Mesenchymal stem cell (in vitro differentiated cells and primary cell): Measurements from ENCODE around the gene ACOX1.

Experiments
- DNase-seq: peaks from one replicate; pipeline ENCODE4 v3.0.0-alpha.2; 2013
- H2AFZ ChIP-seq: one replicate; pipeline ENCODE4 v1.6.1; 2013; ENCODE audit warnings: low read depth, mild to moderate bottlenecking, control low read depth, inconsistent platforms, low read length, moderate library complexity
- H2AK5ac ChIP-seq: 2 replicates; pipeline ENCODE4 v1.6.1; 2013; ENCODE audit warnings: low read length, moderate library complexity, mild to moderate bottlenecking, inconsistent platforms; ENCODE audit not compliant: severe bottlenecking
- H2BK120ac ChIP-seq: one replicate; pipeline ENCODE4 v1.6.1; 2013; ENCODE audit warnings: low read depth, mild to moderate bottlenecking, inconsistent platforms, low read length, moderate library complexity
- H2BK12ac ChIP-seq, 2 experiments: one replicate each; pipeline ENCODE4 v1.6.1; 2013; ENCODE audit warnings: inconsistent platforms in 2 of 2, low read length in 2 of 2, mild to moderate bottlenecking in 2 of 2, moderate library complexity in 2 of 2, control low read depth in 1 of 2
- H2BK15ac ChIP-seq: one replicate; pipeline ENCODE4 v1.6.1; 2013; ENCODE audit warnings: mild to moderate bottlenecking, low read depth, inconsistent platforms; ENCODE audit not compliant: poor library complexity, severe bottlenecking
- H2BK5ac ChIP-seq: 2 replicates; pipeline ENCODE4 v1.6.1; 2013; ENCODE audit warnings: low read depth, mild to moderate bottlenecking, low read length, control low read depth, inconsistent platforms; ENCODE audit not compliant: poor library complexity, severe bottlenecking
- H3K14ac ChIP-seq, 2 experiments: one replicate each; pipeline ENCODE4 v1.6.1; 2013; ENCODE audit warnings: inconsistent platforms in 2 of 2, low read length in 2 of 2, control low read depth in 1 of 2, mild to moderate bottlenecking in 1 of 2, moderate library complexity in 1 of 2
- H3K18ac ChIP-seq, 2 experiments: one replicate each; pipeline ENCODE4 v1.6.1; 2013; ENCODE audit warnings: inconsistent platforms in 2 of 2, low read length in 2 of 2, control low read depth in 1 of 2, low read depth in 1 of 2, mild to moderate bottlenecking in 1 of 2
- H3K23ac ChIP-seq, 2 experiments: one replicate each; pipeline ENCODE4 v1.6.1; 2013; ENCODE audit warnings: inconsistent platforms in 2 of 2, low read length in 2 of 2, mild to moderate bottlenecking in 2 of 2, moderate library complexity in 2 of 2, control low read depth in 1 of 2
- H3K27ac ChIP-seq: 2 replicates; pipeline ENCODE4 v1.5.1; 2013; ENCODE audit warnings: mild to moderate bottlenecking, moderate library complexity, low read length, control low read depth, inconsistent platforms; ENCODE audit not compliant: poor library complexity, severe bottlenecking
- H3K27me3 ChIP-seq, 2 experiments: 2 replicates each; pipeline versions ENCODE4 v1.6.1 to v1.7.0; 2013; ENCODE audit warnings: low read length in 2 of 2, mild to moderate bottlenecking in 2 of 2, moderate library complexity in 2 of 2, control low read depth in 1 of 2, inconsistent platforms in 1 of 2; ENCODE audit not compliant: control insufficient read depth in 1 of 2, insufficient read depth in 1 of 2
- H3K36me3 ChIP-seq, 2 experiments: 2 replicates each; pipeline versions ENCODE4 v1.6.1 to v1.7.0; 2013; ENCODE audit warnings: low read length in 2 of 2, control low read depth in 1 of 2, inconsistent platforms in 1 of 2, low read depth in 1 of 2, mild to moderate bottlenecking in 1 of 2; ENCODE audit not compliant: insufficient read depth in 2 of 2, control insufficient read depth in 1 of 2
- H3K4ac ChIP-seq, 2 experiments: one replicate each; pipeline ENCODE4 v1.6.1; 2013; ENCODE audit warnings: inconsistent platforms in 2 of 2, low read length in 2 of 2, mild to moderate bottlenecking in 2 of 2, moderate library complexity in 2 of 2, control low read depth in 1 of 2, low read depth in 1 of 2
- H3K4me1 ChIP-seq: 2 replicates; pipeline ENCODE4 v1.6.1; 2013; ENCODE audit warnings: low read depth, low read length, control low read depth; ENCODE audit not compliant: control insufficient read depth, insufficient read depth
- H3K4me2 ChIP-seq: 2 replicates; pipeline ENCODE4 v1.6.1; 2013; ENCODE audit warnings: low read length, mild to moderate bottlenecking, inconsistent platforms; ENCODE audit not compliant: poor library complexity, severe bottlenecking
- H3K4me3 ChIP-seq, 2 experiments: 2 replicates each; pipeline versions ENCODE4 v1.5.1 to v1.7.0; 2013; ENCODE audit warnings: low read length in 2 of 2, mild to moderate bottlenecking in 2 of 2, control low read depth in 1 of 2, low read depth in 1 of 2; ENCODE audit not compliant: insufficient read depth in 1 of 2
- H3K79me1 ChIP-seq: replicated peaks from 2 replicates; pipeline ENCODE4 v1.6.1; 2013; ENCODE audit warnings: mild to moderate bottlenecking, control low read depth, low read length, inconsistent platforms; ENCODE audit not compliant: poor library complexity, severe bottlenecking
- H3K9ac ChIP-seq: 2 replicates; pipeline ENCODE4 v1.7.0; 2013; ENCODE audit warnings: mild to moderate bottlenecking, low read length, moderate library complexity
- H3K9me3 ChIP-seq: 2 replicates; pipeline ENCODE4 v1.7.0; 2013; ENCODE audit warnings: mild to moderate bottlenecking, low read length; ENCODE audit not compliant: control insufficient read depth
- H4K8ac ChIP-seq: one replicate; pipeline ENCODE4 v1.6.1; 2013; ENCODE audit warnings: inconsistent platforms, mild to moderate bottlenecking, low read length, moderate library complexity
- H4K91ac ChIP-seq: one replicate; pipeline ENCODE4 v1.6.1; 2013; ENCODE audit warnings: mild to moderate bottlenecking, low read length, inconsistent platforms
- whole genome bisulfite sequencing: methylation state at CpG from one replicate; pipeline ENCODE4 v1.1.7; 2013; ENCODE audit warnings: mixed read lengths; 5-methylcytosine and 5-hydroxymethylcytosine counted together

The ACOX1 gene

GRCh38 chr17:75922963-75923874 is 55.7 kb downstream of the ACOX1 start:
- Histone ChIP-seq H3K4me1 (peaks cover 4% of the 10 kb centered on the region), H3K4me2 (no peak overlapping the region), H2BK12ac (no peak overlapping the region), H3K14ac (no peak overlapping the region), H3K4ac (no peak overlapping the region), H3K79me1 (no peaks in the 10 kb centered on the region), H2BK5ac (no peak overlapping the region), H3K9me3 (no peaks in the 10 kb centered on the region), H2BK15ac (no peak overlapping the region), H3K18ac (no peak overlapping the region), H3K23ac (no peak overlapping the region), H4K8ac (no peak overlapping the region), H3K4me3 (no peak overlapping the region), H3K27ac (no peak overlapping the region), H2AK5ac (no peak overlapping the region), H4K91ac (no peak overlapping the region), H2BK120ac (no peak overlapping the region), H3K9ac (no peak overlapping the region), H3K36me3 (peaks cover 34 to 55% of the 10 kb centered on the region in 2 experiments), H3K27me3 (no peaks in the 10 kb centered on the region), H2AFZ (peak overlapping the region; percentile 39)
- WGBS: 97% methylated on average over 19 of the region's 19 CpGs
- no peak for DNase-seq

GRCh38 chr17:75922173-75922961 is 56.6 kb downstream of the ACOX1 start:
- no peak overlapping the region for H3K4me2 ChIP-seq
- WGBS: 89% methylated on average over 18 of the region's 18 CpGs
- no peak for DNase-seq
- no peak overlapping the region for H2BK120ac ChIP-seq
- H3K27me3 ChIP-seq: no peaks in the 10 kb centered on the region
- no peak overlapping the region for H3K4me3 ChIP-seq
- no peak overlapping the region for H3K27ac ChIP-seq
- H3K4ac ChIP-seq: no peak overlapping the region
- no peak overlapping the region for H2AK5ac ChIP-seq
- H3K4me1 ChIP-seq: peaks cover 4% of the 10 kb centered on the region
- H3K79me1 ChIP-seq: no peaks in the 10 kb centered on the region
- H2BK5ac ChIP-seq: no peak overlapping the region
- H2AFZ ChIP-seq: no peak overlapping the region
- H3K9me3 ChIP-seq: no peaks in the 10 kb centered on the region
- H3K36me3 ChIP-seq: peaks cover 42 to 52% of the 10 kb centered on the region in 2 experiments
- H4K8ac ChIP-seq: no peak overlapping the region
- no peak overlapping the region for H2BK12ac ChIP-seq
- H3K23ac ChIP-seq: no peak overlapping the region
- no peak overlapping the region for H3K18ac ChIP-seq
- no peak overlapping the region for H3K14ac ChIP-seq
- no peak overlapping the region for H2BK15ac ChIP-seq
- no peak overlapping the region for H4K91ac ChIP-seq
- H3K9ac ChIP-seq: no peak overlapping the region

- Histone ChIP-seq H3K9me3 (no peaks in the 10 kb centered on the region), H3K9ac (no peak overlapping the region), H3K14ac (peak overlapping the region in 1 of 2 experiments; percentile 41), H3K18ac (no peak overlapping the region), H3K27me3 (no peaks in the 10 kb centered on the region), H3K27ac (no peak overlapping the region), H2AFZ (no peak overlapping the region), H3K4me2 (no peak overlapping the region), H3K4me1 (peaks cover 4% of the 10 kb centered on the region), H2BK5ac (no peak overlapping the region), H3K23ac (no peak overlapping the region), H2BK15ac (no peak overlapping the region), H2AK5ac (no peak overlapping the region), H3K4ac (no peak overlapping the region), H3K79me1 (no peaks in the 10 kb centered on the region), H3K4me3 (no peak overlapping the region), H4K91ac (no peak overlapping the region), H3K36me3 (peaks cover 44% of the 10 kb centered on the region in 2 experiments), H4K8ac (no peak overlapping the region), H2BK120ac (no peak overlapping the region), H2BK12ac (no peak overlapping the region)
- DNase-seq: no peak
- WGBS: 91% methylated on average over 15 of the region's 15 CpGs
These were observed 57.4 kb downstream of the ACOX1 start for GRCh38 chr17:75921596-75921995.

GRCh38 chr17:75920045-75920560 is 58.9 kb downstream of the ACOX1 start:
- Histone ChIP-seq H2BK120ac (no peak overlapping the region), H2AK5ac (no peak overlapping the region), H3K4ac (no peak overlapping the region), H3K79me1 (no peaks in the 10 kb centered on the region), H2AFZ (no peak overlapping the region), H3K27me3 (no peaks in the 10 kb centered on the region), H3K4me1 (peaks cover 4% of the 10 kb centered on the region), H2BK12ac (no peak overlapping the region), H3K23ac (no peak overlapping the region), H3K9ac (no peak overlapping the region), H2BK15ac (no peak overlapping the region), H3K36me3 (peaks cover 30 to 39% of the 10 kb centered on the region in 2 experiments), H2BK5ac (no peak overlapping the region), H3K4me2 (no peak overlapping the region), H3K9me3 (no peaks in the 10 kb centered on the region), H3K18ac (no peak overlapping the region), H3K27ac (no peak overlapping the region), H3K4me3 (no peak overlapping the region), H4K8ac (no peak overlapping the region), H3K14ac (no peak overlapping the region), H4K91ac (no peak overlapping the region)
- no peak for DNase-seq
- 96% methylated on average over 11 of the region's 11 CpGs for WGBS
